Activated naive CD8-positive, alpha-beta T cell treated with anti-CD3 and anti-CD28 coated beads, Interleukin-2, amount 50 U/mL, for 16 hours (primary cell): ENCODE data around the gene CSTB.

Experiments used
- DNase-seq: peaks from one replicate; pipeline ENCODE4 v3.0.0-alpha.2; 2020; ENCODE audit warnings: low read depth, low spot score

CSTB gene

GRCh38 chr21:43731476-43731875, 44.6 kb downstream of the CSTB start:
- no peak for DNase-seq

- DNase-seq = peak; percentile 40
Measured at GRCh38 chr21:43728467-43729390, 47.4 kb downstream of the CSTB start.

- DNase-seq = no peak
Measured at GRCh38 chr21:43728154-43728466, 48.0 kb downstream of the CSTB start.

GRCh38 chr21:43727519-43728153, 48.5 kb downstream of the CSTB start:
- no peak for DNase-seq

- no peak for DNase-seq
Measured at GRCh38 chr21:43726686-43727518, 49.2 kb downstream of the CSTB start.
